Activated CD8-positive, alpha-beta memory T cell treated with anti-CD3 and anti-CD28 coated beads, Interleukin-2, amount 10 ng/mL, durations not matched to agents 7 days and 5 days (primary cell): ENCODE data around the gene POLDIP2. TPM values are rescaled to one million over a fixed set of nuclear protein-coding genes. Genes with fewer than 3 reads are reported as not detected.

Source experiments
- ATAC-seq: fragments of 150-1000 bp; cut with Tn5 transposase; one replicate; pipeline ENCODE4 v1.10.0; 2021; ENCODE audit warnings: moderate library complexity
- CTCF ChIA-PET: fragments of 350-600 bp; sonication (Branson Sonifier 250); formaldehyde crosslinking; loops from one replicate; lab custom pipeline; 2021; ENCODE audit warnings: antibody characterized with exemption; lab: Charles Lee
- DNase-seq: peaks from one replicate; pipeline ENCODE4 v3.0.0-alpha.2; 2020
- H3K27ac Mint-ChIP-seq: one replicate; pipeline ENCODE4 v1.8.0; 2021; ENCODE audit warnings: mild to moderate bottlenecking, mixed read lengths
- H3K27me3 Mint-ChIP-seq: one replicate; pipeline ENCODE4 v1.8.0; 2021; ENCODE audit warnings: mixed read lengths
- H3K36me3 Mint-ChIP-seq: one replicate; pipeline ENCODE4 v1.8.0; 2021; ENCODE audit warnings: mild to moderate bottlenecking, mixed read lengths
- H3K4me1 Mint-ChIP-seq: one replicate; pipeline ENCODE4 v1.8.0; 2021; ENCODE audit warnings: mixed read lengths
- H3K4me3 Mint-ChIP-seq: one replicate; pipeline ENCODE4 v1.8.0; 2021; ENCODE audit warnings: mild to moderate bottlenecking, moderate library complexity, mixed read lengths
- H3K9me3 Mint-ChIP-seq: one replicate; pipeline ENCODE4 v1.8.0; 2022; ENCODE audit warnings: low read depth, mixed read lengths
- total RNA-seq, 2 experiments: library from RNA; stranded (reverse); gene quantifications; one replicate each; pipeline ENCODE4 v1.2.3, GENCODE V29; 2021

The POLDIP2 gene
- total RNA-seq, 2 experiments from 2014 or later: 68.6 to 83.5 TPM

DNA sequence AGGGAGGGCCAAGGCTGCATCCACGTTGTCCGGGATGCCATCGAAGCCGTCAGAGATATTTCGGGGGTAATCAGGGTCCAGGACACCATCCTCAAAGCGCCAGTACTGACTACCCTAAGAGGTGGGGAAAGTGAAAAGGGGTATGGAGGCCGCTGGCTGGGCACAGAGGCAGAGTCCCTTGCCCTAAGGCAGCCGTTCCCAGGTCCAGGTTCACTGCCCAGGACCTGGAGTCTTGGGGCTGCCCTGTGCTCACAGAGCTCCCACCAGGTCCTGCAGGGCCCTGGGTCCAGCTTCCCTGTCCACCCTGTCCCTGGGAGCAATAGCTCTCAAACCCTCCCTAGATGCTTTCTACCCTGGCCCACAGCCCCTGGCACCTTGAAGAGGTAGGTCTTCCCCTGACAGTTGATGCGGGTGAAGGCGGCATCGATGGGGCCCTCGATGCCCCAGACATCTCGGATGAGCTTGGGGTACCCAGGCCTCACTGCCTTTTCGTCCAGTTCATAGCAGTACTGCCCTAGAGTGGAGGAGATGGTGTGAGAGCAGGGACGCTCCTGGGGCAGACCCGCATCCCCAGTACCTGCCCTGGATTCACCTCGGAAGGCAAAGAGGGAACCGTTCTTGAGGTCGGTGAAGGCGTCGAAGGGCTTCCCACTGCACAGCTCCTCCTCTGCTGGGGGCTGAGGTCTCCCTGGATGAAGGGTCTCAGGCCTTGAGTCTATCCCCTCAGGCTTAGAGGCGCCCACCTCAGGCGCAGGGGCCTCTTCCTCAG is 11.8 kb upstream of the POLDIP2 start:
- CTCF ChIA-PET: no interaction called here
- H3K27ac Mint-ChIP-seq: no peak overlapping the region
- no peaks in the 10 kb centered on the region for H3K27me3 Mint-ChIP-seq
- ATAC-seq: no peak
- H3K9me3 Mint-ChIP-seq: no peaks in the 10 kb centered on the region
- peaks cover 20% of the 10 kb centered on the region for H3K4me1 Mint-ChIP-seq
- H3K4me3 Mint-ChIP-seq: no peak overlapping the region
- H3K36me3 Mint-ChIP-seq: no peaks in the 10 kb centered on the region
- DNase-seq: no peak

GRCh38 chr17:28368306-28368831 is 11.0 kb upstream of the POLDIP2 start:
- H3K36me3 Mint-ChIP-seq: no peaks in the 10 kb centered on the region
- no peak overlapping the region for H3K4me3 Mint-ChIP-seq
- no peak overlapping the region for H3K27ac Mint-ChIP-seq
- CTCF ChIA-PET: interaction anchor here (2.1 kb wide), 1 partner anchor 11 kb away, joined by 4 read pairs; the partner anchor contains the start of gene POLDIP2
- ATAC-seq (no peak), DNase-seq (no peak)
- H3K4me1 Mint-ChIP-seq: peaks cover 16% of the 10 kb centered on the region
- no peaks in the 10 kb centered on the region for H3K27me3 Mint-ChIP-seq
- no peaks in the 10 kb centered on the region for H3K9me3 Mint-ChIP-seq

- DNase-seq (no peak), ATAC-seq (no peak)
- Mint-ChIP-seq H3K4me3 (no peak overlapping the region), H3K36me3 (no peaks in the 10 kb centered on the region), H3K27ac (no peak overlapping the region), H3K27me3 (no peaks in the 10 kb centered on the region), H3K9me3 (no peaks in the 10 kb centered on the region), H3K4me1 (peaks cover 10% of the 10 kb centered on the region)
- CTCF ChIA-PET: interaction anchor here (1.1 to 2.1 kb wide), 2 partner anchors 10 kb away, joined by 3 to 4 read pairs; partner anchors contain the start of gene POLDIP2
These were observed 10.4 kb upstream of the POLDIP2 start for GRCh38 chr17:28367641-28368305.

- CTCF ChIA-PET: interaction anchor here (1.1 to 2.1 kb wide), 2 partner anchors 8 to 9 kb away, joined by 3 to 4 read pairs; partner anchors contain the start of gene POLDIP2
- no peaks in the 10 kb centered on the region for H3K9me3 Mint-ChIP-seq
- peaks cover 5% of the 10 kb centered on the region for H3K4me1 Mint-ChIP-seq
- no peak for DNase-seq
- ATAC-seq: no peak
- H3K27me3 Mint-ChIP-seq: no peaks in the 10 kb centered on the region
- H3K4me3 Mint-ChIP-seq: no peak overlapping the region
- no peak overlapping the region for H3K27ac Mint-ChIP-seq
- H3K36me3 Mint-ChIP-seq: no peaks in the 10 kb centered on the region
These were observed 9.3 kb upstream of the POLDIP2 start for GRCh38 chr17:28366605-28367004.

DNA sequence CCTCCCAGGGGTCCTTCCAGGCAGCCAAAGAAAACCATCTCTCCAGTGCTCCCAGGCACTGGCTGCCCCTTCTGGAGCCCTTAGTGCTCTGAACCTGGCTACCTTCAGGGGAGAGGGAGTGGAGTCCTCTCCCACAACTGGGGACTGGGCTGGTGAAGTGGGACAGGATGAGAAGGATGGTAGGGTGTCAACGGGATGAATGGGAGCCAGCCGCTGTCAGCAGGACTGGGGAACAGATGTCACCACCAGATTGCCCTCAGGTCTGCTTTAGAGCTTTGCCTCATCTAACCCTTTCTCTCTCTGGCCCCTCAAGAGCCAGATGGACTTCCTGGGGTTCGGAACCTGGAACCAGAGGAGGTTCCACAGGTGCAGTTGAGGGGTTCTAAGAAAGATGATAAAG is 8.2 kb upstream of the POLDIP2 start:
- ATAC-seq (no peak), DNase-seq (no peak)
- Mint-ChIP-seq H3K27ac (no peak overlapping the region), H3K4me1 (no peaks in the 10 kb centered on the region), H3K4me3 (no peak overlapping the region), H3K9me3 (no peaks in the 10 kb centered on the region), H3K27me3 (no peaks in the 10 kb centered on the region), H3K36me3 (peaks cover 7% of the 10 kb centered on the region)
- CTCF ChIA-PET: interaction anchor here (1.5 kb wide), 1 partner anchor 52 kb away, joined by 3 read pairs; no protein-coding TSS in a partner anchor

DNA sequence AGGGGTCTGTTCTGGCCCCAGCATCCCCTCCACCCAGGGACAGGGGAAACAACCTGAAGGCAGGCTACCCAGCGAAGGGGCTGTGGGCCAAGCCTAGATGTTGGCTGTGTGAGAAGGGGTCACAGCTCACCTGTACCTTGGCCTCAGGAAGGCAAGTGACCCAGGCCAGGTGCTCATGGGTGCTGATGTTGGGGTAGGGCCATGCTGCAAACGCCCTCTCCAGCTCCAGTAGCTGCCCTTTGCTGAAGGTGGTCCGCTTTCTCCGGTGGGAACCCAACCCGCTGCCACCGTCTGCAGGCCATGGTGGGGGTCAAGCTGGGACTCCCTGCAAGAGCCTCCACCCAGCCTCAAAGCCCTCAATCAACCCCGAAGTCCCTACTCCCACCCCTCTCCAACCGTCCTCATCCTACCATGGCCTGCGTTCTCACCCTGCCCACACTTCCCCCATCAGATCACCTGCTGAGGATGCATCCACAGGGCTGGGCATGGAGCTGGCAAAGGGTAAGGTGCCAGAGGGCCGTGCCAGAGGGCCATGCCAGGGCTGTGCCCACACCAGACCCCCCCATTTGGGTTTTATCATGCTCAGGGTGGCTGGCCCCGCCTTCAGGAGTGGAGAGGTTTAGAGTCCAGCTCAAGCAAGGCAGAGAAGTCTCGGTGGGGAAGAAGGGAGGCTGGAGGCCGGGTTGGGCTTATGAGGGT is 7.5 kb upstream of the POLDIP2 start, which contains the start of gene SEBOX:
SEBOX (minus strand) TSS at position 535 of the 699 bp plus-strand sequence; CDS start at position 487, 48 bp downstream.
- DNase-seq (no peak), ATAC-seq (no peak)
- H3K27me3 Mint-ChIP-seq: no peaks in the 10 kb centered on the region
- H3K27ac Mint-ChIP-seq: no peak within 1 kb of the TSS
- H3K4me3 Mint-ChIP-seq: no peak within 1 kb of the TSS
- CTCF ChIA-PET: interaction anchor here (1.5 to 1.6 kb wide), 2 partner anchors 14 to 51 kb away, joined by 3 read pairs; no protein-coding TSS in a partner anchor
- H3K36me3 Mint-ChIP-seq: peaks cover 11% of the 10 kb centered on the region
- no peaks in the 10 kb centered on the region for H3K9me3 Mint-ChIP-seq
- no peaks in the 10 kb centered on the region for H3K4me1 Mint-ChIP-seq

DNA sequence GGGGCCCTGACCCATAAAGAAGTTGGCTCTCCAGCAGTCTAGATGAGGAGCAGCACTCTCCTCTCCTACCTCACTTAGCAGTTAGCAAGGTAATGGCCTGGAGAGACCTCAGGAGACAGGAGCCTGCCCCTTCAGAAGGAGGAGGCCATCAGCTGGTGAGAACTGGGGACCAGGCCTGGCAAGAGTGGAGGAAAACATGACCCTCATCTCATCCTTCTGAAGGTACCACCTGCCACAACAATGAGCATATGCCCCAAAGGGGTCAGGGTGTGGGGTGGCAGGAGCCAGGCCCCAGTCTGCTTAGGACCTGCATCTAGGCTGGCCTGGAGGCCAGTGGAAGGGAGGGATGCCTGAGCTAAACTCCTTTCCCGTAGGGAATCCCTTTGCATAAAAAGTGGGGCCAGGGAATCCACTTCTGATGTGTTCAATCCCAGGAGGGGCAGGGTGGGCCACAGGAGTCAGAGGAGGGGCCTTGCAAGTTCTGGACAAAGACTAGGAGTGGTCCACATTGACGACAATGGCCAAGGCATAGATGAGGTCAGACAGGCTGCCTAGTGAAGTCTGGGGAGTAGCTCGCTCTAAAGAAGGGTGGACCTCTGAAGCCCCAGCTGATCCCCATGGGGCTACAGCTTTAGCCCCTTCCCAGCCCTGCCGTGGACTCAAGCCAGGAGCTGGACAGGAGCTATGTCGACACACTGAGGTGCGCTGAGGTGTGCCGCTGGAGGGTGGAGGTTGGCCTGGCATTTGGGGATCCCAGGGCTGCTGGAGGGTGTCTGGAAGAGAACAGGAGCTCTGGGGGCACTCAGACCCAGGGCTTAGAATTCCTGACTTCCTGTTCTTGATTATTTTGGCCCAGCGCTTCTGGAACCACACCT is 6.7 kb upstream of the POLDIP2 start:
- no peak overlapping the region for H3K4me3 Mint-ChIP-seq
- no peak for DNase-seq
- H3K27ac Mint-ChIP-seq: no peak overlapping the region
- H3K4me1 Mint-ChIP-seq: peaks cover 3% of the 10 kb centered on the region
- CTCF ChIA-PET: interaction anchor here (1.5 to 1.6 kb wide), 2 partner anchors 15 to 50 kb away, joined by 3 read pairs; no protein-coding TSS in a partner anchor
- ATAC-seq: no peak
- no peaks in the 10 kb centered on the region for H3K27me3 Mint-ChIP-seq
- H3K36me3 Mint-ChIP-seq: peaks cover 15% of the 10 kb centered on the region
- H3K9me3 Mint-ChIP-seq: no peaks in the 10 kb centered on the region

DNA sequence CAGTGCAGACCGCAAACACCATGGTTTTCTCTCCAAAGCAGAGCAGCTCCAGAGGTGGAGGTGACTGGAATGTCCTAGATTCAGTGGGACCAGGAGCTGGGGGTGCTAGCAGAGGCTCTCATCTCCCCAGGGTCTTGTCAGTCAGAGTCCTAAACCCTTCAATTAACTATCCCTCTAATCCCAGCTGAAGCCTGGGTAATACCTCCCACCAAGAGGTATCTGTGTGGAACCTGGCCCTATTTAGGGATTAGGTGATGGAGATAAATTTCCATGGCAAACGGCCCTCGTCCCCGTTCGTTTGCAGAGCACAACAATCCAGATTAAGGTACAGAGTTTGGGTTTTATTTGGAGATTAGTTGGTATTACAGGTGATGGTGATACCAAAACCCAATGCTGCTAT is 5.9 kb upstream of the POLDIP2 start:
- no peaks in the 10 kb centered on the region for H3K27me3 Mint-ChIP-seq
- H3K27ac Mint-ChIP-seq: no peak overlapping the region
- DNase-seq: no peak
- H3K36me3 Mint-ChIP-seq: peaks cover 15% of the 10 kb centered on the region
- no peaks in the 10 kb centered on the region for H3K9me3 Mint-ChIP-seq
- no peak for ATAC-seq
- peaks cover 12% of the 10 kb centered on the region for H3K4me1 Mint-ChIP-seq
- no peak overlapping the region for H3K4me3 Mint-ChIP-seq
- CTCF ChIA-PET: no interaction called here

DNA sequence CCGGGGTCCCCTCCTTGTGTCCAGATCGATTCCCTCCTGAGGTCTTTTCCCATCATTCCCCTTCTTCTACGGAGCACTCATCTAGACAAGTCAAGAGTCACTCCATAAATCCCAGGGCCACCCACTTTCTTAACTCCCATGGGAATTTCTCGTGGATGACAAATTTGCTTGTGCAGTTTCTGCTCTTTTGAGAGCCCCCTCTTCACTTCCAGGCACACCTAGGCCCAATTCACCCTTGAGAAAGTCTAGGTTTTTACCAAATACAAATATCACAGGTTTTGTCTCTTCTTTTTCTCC is 522 bp upstream of the POLDIP2 start:
- Mint-ChIP-seq H3K27ac (peak overlapping the region; percentile 92), H3K9me3 (no peaks in the 10 kb centered on the region), H3K4me1 (peaks cover 35% of the 10 kb centered on the region), H3K36me3 (peaks cover 34% of the 10 kb centered on the region), H3K4me3 (peak overlapping the region; percentile 93), H3K27me3 (no peaks in the 10 kb centered on the region)
- no peak for ATAC-seq
- CTCF ChIA-PET: interaction anchor here (0.7 to 2.6 kb wide), 11 partner anchors 9 to 211 kb away, joined by 3 to 17 read pairs (median 3); partner anchors contain the start of genes IFT20, TMEM97, TNFAIP1 and VTN
- DNase-seq: no peak

- peaks cover 4% of the 10 kb centered on the region for H3K4me1 Mint-ChIP-seq
- H3K36me3 Mint-ChIP-seq: peaks cover 55% of the 10 kb centered on the region
- no peak overlapping the region for H3K27ac Mint-ChIP-seq
- CTCF ChIA-PET: interaction anchor here (0.6 kb wide), 1 partner anchor 216 kb away, joined by 3 read pairs; no protein-coding TSS in a partner anchor
- DNase-seq: no peak
- ATAC-seq: no peak
- H3K4me3 Mint-ChIP-seq: no peak overlapping the region
- H3K9me3 Mint-ChIP-seq: no peaks in the 10 kb centered on the region
- no peaks in the 10 kb centered on the region for H3K27me3 Mint-ChIP-seq
These were observed 7.1 kb downstream of the POLDIP2 start for GRCh38 chr17:28350271-28350670.

GRCh38 chr17:28348979-28349378 is 8.3 kb downstream of the POLDIP2 start:
- no peak overlapping the region for H3K27ac Mint-ChIP-seq
- ATAC-seq (no peak), DNase-seq (no peak)
- no peaks in the 10 kb centered on the region for H3K9me3 Mint-ChIP-seq
- CTCF ChIA-PET: interaction anchor here (1.3 kb wide), 1 partner anchor 9 kb away, joined by 3 read pairs; the partner anchor contains the start of gene POLDIP2
- peaks cover 47% of the 10 kb centered on the region for H3K36me3 Mint-ChIP-seq
- no peak overlapping the region for H3K4me3 Mint-ChIP-seq
- H3K27me3 Mint-ChIP-seq: no peaks in the 10 kb centered on the region
- H3K4me1 Mint-ChIP-seq: no peaks in the 10 kb centered on the region

GRCh38 chr17:28347261-28347891 is 10.0 kb downstream of the POLDIP2 start:
- no peaks in the 10 kb centered on the region for H3K4me1 Mint-ChIP-seq
- H3K27me3 Mint-ChIP-seq: no peaks in the 10 kb centered on the region
- CTCF ChIA-PET: interaction anchor here (1.4 to 1.7 kb wide), 2 partner anchors 10 to 12 kb away, joined by 3 to 5 read pairs; partner anchors contain the start of genes IFT20, POLDIP2 and TNFAIP1
- DNase-seq (no peak), ATAC-seq (no peak)
- H3K27ac Mint-ChIP-seq: no peak overlapping the region
- H3K9me3 Mint-ChIP-seq: no peaks in the 10 kb centered on the region
- H3K36me3 Mint-ChIP-seq: peaks cover 38% of the 10 kb centered on the region
- no peak overlapping the region for H3K4me3 Mint-ChIP-seq
